HEK293T (cell line): Measurements from ENCODE around the gene SIGLEC7.

Source experiments
- ARNT ChIP-seq: fragments of 450-650 bp; IDR thresholded peaks from 2 replicates; pipeline ENCODE4 v1.6.1; 2017; ENCODE audit warnings: mild to moderate bottlenecking
- L3MBTL2 ChIP-seq: fragments of 450-650 bp; conservative IDR thresholded peaks from 2 replicates; pipeline ENCODE4 v1.6.1; 2016; ENCODE audit warnings: mild to moderate bottlenecking
- LEF1 ChIP-seq: fragments of 450-650 bp; IDR thresholded peaks from 2 replicates; pipeline ENCODE4 v1.6.1; 2017; ENCODE audit warnings: mild to moderate bottlenecking, borderline replicate concordance

DNA sequence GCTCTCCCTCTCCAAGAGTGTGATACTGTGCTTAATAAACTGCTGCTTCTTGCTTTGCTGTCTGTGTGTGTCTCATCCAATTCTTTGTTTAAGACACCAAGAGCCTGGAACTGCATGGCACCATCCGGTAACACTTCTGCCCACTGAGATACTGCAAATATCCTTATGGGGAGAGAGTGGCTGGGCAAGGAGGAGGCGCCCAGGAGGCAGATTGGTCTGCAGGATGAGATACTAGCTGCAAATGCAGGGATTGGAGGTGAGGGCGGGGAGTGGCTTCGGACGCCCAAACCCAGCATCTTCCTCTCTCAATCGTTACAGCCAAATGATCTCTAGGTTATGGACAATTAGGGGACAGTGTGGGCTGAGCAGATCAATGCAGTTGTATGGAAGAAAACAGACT lies 1.7 kb upstream of the SIGLEC7 start:
- TF ChIP-seq L3MBTL2, result no peak
- TF ChIP-seq ARNT, result no peak
- TF ChIP-seq LEF1, result no peak
